GM19239 (cell line): Measurements from ENCODE around the gene SPSB3.

Source experiments
- DNase-seq: peaks from one replicate; pipeline ENCODE4 v3.0.0; 2011; ENCODE audit warnings: low spot score; ENCODE audit not compliant: insufficient read length
- FAIRE-seq: peaks from 2 replicates; lab custom pipeline; 2011; peaks lifted over from hg19 to GRCh38; lab: Jason Lieb, UNC

Gene SPSB3

GRCh38 chr16:1782408-1783264 lies at the start of gene SPSB3, which contains the start of gene NUBP2:
Gene SPSB3 (minus strand): TSS chr16:1782571. CDS start chr16:1781483, 1,088 bp downstream.
Gene NUBP2 (plus strand): TSS chr16:1782960. CDS start chr16:1783021, 61 bp downstream.
- peak; percentile 100 for DNase-seq
- peak; percentile 100 for FAIRE-seq

GRCh38 chr16:1831186-1832075 lies 49.1 kb upstream of the SPSB3 start:
- no peak for FAIRE-seq
- DNase-seq = no peak

- FAIRE-seq = no peak
- no peak for DNase-seq
Measured at GRCh38 chr16:1830213-1830612, 47.8 kb upstream of the SPSB3 start.

- no peak for FAIRE-seq
- no peak for DNase-seq
Measured at GRCh38 chr16:1828645-1829410, 46.5 kb upstream of the SPSB3 start.

GRCh38 chr16:1826691-1827573 lies 44.6 kb upstream of the SPSB3 start, which contains the start of the genes FAHD1 and HAGH:
Gene FAHD1 (plus strand): TSS chr16:1827206. CDS start chr16:1827239, 33 bp downstream.
Gene HAGH (minus strand): TSS chr16:1826825. CDS start chr16:1826787, 38 bp downstream.
- FAIRE-seq (peak; percentile 95), DNase-seq (peak; percentile 99)

- DNase-seq (peak; percentile 85), FAIRE-seq (no peak)
Measured at GRCh38 chr16:1825864-1826690, 43.7 kb upstream of the SPSB3 start.

- no peak for FAIRE-seq
Measured at GRCh38 chr16:1825381-1825863, 43.1 kb upstream of the SPSB3 start.

GRCh38 chr16:1823821-1824220 lies 41.5 kb upstream of the SPSB3 start:
- FAIRE-seq (no peak), DNase-seq (no peak)

More at GRCh38 chr16:1825381-1825863, 43.1 kb upstream of the SPSB3 start:
- no peak for DNase-seq

- no peak for DNase-seq
- no peak for FAIRE-seq
Measured at GRCh38 chr16:1822801-1823200, 40.4 kb upstream of the SPSB3 start.

- DNase-seq = no peak
- FAIRE-seq = no peak
Measured at GRCh38 chr16:1821861-1822611, 39.7 kb upstream of the SPSB3 start.

GRCh38 chr16:1820946-1821290 lies 38.5 kb upstream of the SPSB3 start:
- DNase-seq (no peak), FAIRE-seq (no peak)

- DNase-seq = no peak
- FAIRE-seq = no peak
Measured at GRCh38 chr16:1820096-1820945, 38.0 kb upstream of the SPSB3 start.

- FAIRE-seq (no peak), DNase-seq (no peak)
Measured at GRCh38 chr16:1819611-1820010, 37.2 kb upstream of the SPSB3 start.

- FAIRE-seq = no peak
Measured at GRCh38 chr16:1818873-1819525, 36.6 kb upstream of the SPSB3 start.

GRCh38 chr16:1818204-1818872 lies 36.0 kb upstream of the SPSB3 start:
- DNase-seq = no peak
- no peak for FAIRE-seq

More at GRCh38 chr16:1818873-1819525, 36.6 kb upstream of the SPSB3 start:
- DNase-seq = no peak
